GM19372 (cell line): ENCODE measurements around the gene NDRG2.
"Not testable (repeated sequence)": the region's sequence is repeated elsewhere in the genome, so short reads cannot be mapped to it uniquely, and the experiment has no call there.

Experiments used
- ATAC-seq: cut with Tn5 transposase; IDR thresholded peaks from one replicate; pipeline ENCODE4 v1.9.1; 2021; ENCODE audit warnings: mild to moderate bottlenecking, low read depth, moderate library complexity; ENCODE audit not compliant: unreplicated experiment

NDRG2 gene

GRCh38 chr14:21056520-21057163 lies 31.8 kb upstream of the NDRG2 start:
- ATAC-seq, result no peak

- ATAC-seq, result no peak
These were observed 30.7 kb upstream of the NDRG2 start for GRCh38 chr14:21055432-21056117.

GRCh38 chr14:21054768-21055145 lies 29.9 kb upstream of the NDRG2 start:
- ATAC-seq, result no peak

- no peak for ATAC-seq
These were observed 29.4 kb upstream of the NDRG2 start for GRCh38 chr14:21054123-21054767.

- ATAC-seq, result no peak
These were observed 28.6 kb upstream of the NDRG2 start for GRCh38 chr14:21053184-21054122.

GRCh38 chr14:21050597-21050996 lies 25.7 kb upstream of the NDRG2 start:
- ATAC-seq, result no peak

GRCh38 chr14:21049271-21049673 lies 24.4 kb upstream of the NDRG2 start:
- ATAC-seq, result no peak

- no peak for ATAC-seq
These were observed 23.8 kb upstream of the NDRG2 start for GRCh38 chr14:21048638-21049037.

- no peak for ATAC-seq
These were observed 22.5 kb upstream of the NDRG2 start for GRCh38 chr14:21047378-21047781.

- no peak for ATAC-seq
These were observed 19.2 kb upstream of the NDRG2 start for GRCh38 chr14:21043974-21044618.

GRCh38 chr14:21043387-21043973 lies 18.6 kb upstream of the NDRG2 start:
- ATAC-seq, result no peak

GRCh38 chr14:21042918-21043317 lies 18.1 kb upstream of the NDRG2 start:
- no peak for ATAC-seq

GRCh38 chr14:21041676-21042433 lies 17.0 kb upstream of the NDRG2 start, which contains the start of gene RNASE7:
Gene RNASE7, plus strand, starts transcription at chr14:21042362. Its CDS starts 631 bp downstream, at chr14:21042993.
- no peak for ATAC-seq

- ATAC-seq, result not testable (repeated sequence)
These were observed 16.1 kb upstream of the NDRG2 start for GRCh38 chr14:21040941-21041340.

GRCh38 chr14:21040370-21040925 lies 15.6 kb upstream of the NDRG2 start:
- no peak for ATAC-seq

GRCh38 chr14:21039585-21040369 lies 14.9 kb upstream of the NDRG2 start:
- ATAC-seq, result no peak

- no peak for ATAC-seq
These were observed 13.9 kb upstream of the NDRG2 start for GRCh38 chr14:21038441-21039422.
